Bronchial epithelial cell (primary cell): Measurements from ENCODE around the gene WDR81. TPM values are rescaled to one million over a fixed set of nuclear protein-coding genes. Genes with fewer than 3 reads are reported as not detected.

ENCODE experiments used
- DNase-seq: peaks from one replicate; pipeline ENCODE4 v3.0.0-alpha.2; 2010; ENCODE audit warnings: low read depth
- FAIRE-seq: peaks from 2 replicates; lab custom pipeline; 2011; peaks lifted over from hg19 to GRCh38; lab: Jason Lieb, UNC
- H3K27me3 ChIP-seq: 2 replicates; pipeline ENCODE4 v1.5.1; 2011; ENCODE audit warnings: low read length; ENCODE audit not compliant: control insufficient read depth, insufficient read depth
- H3K36me3 ChIP-seq: 2 replicates; pipeline ENCODE4 v1.5.1; 2011; ENCODE audit warnings: low read length; ENCODE audit not compliant: control insufficient read depth, insufficient read depth
- H3K4me3 ChIP-seq: 2 replicates; pipeline ENCODE4 v1.5.1; 2011; ENCODE audit warnings: mild to moderate bottlenecking, low read depth, low read length, control low read depth
- CTCF ChIP-seq: IDR thresholded peaks from 2 replicates; pipeline ENCODE4 v1.5.1; 2011; ENCODE audit warnings: mild to moderate bottlenecking, moderate library complexity, low read length, control low read depth, inconsistent platforms; ENCODE audit not compliant: insufficient read depth, severe bottlenecking
- total RNA-seq: library from RNA; depleted of rRNA; stranded (reverse); fragments of >200 nt; gene quantifications from 2 replicates; pipeline ENCODE4 v1.2.1, GENCODE V29; 2014

The WDR81 gene
- total RNA-seq, 1 donor from 2014 or later = 21.6 TPM

- DNase-seq (no peak), FAIRE-seq (no peak)
- Histone ChIP-seq H3K36me3 (peaks cover 33% of the 10 kb centered on the region), H3K4me3 (no peak overlapping the region), H3K27me3 (no peaks in the 10 kb centered on the region)
- no peak for TF ChIP-seq CTCF
Measured at GRCh38 chr17:1774390-1775176, 50.1 kb downstream of the WDR81 start.

GRCh38 chr17:1776328-1776727 lies 51.8 kb downstream of the WDR81 start:
- no peak for FAIRE-seq
- no peak for TF ChIP-seq CTCF
- no peak for DNase-seq
- no peak overlapping the region for H3K4me3 ChIP-seq
- peaks cover 29% of the 10 kb centered on the region for H3K36me3 ChIP-seq
- no peaks in the 10 kb centered on the region for H3K27me3 ChIP-seq

GRCh38 chr17:1776857-1777256 lies 52.4 kb downstream of the WDR81 start:
- TF ChIP-seq CTCF = no peak
- no peak for FAIRE-seq
- Histone ChIP-seq H3K36me3 (peaks cover 24% of the 10 kb centered on the region), H3K4me3 (no peak overlapping the region), H3K27me3 (no peaks in the 10 kb centered on the region)
- DNase-seq = no peak

GRCh38 chr17:1779571-1780131 lies 55.1 kb downstream of the WDR81 start:
- DNase-seq = peak; percentile 83
- no peak overlapping the region for H3K4me3 ChIP-seq
- peaks cover 22% of the 10 kb centered on the region for H3K36me3 ChIP-seq
- no peak for FAIRE-seq
- TF ChIP-seq CTCF = no peak
- no peaks in the 10 kb centered on the region for H3K27me3 ChIP-seq

- FAIRE-seq = no peak
- no peak for TF ChIP-seq CTCF
- DNase-seq = no peak
- Histone ChIP-seq H3K4me3 (no peak overlapping the region), H3K36me3 (peaks cover 12% of the 10 kb centered on the region), H3K27me3 (no peaks in the 10 kb centered on the region)
Measured at GRCh38 chr17:1782171-1782567, 57.7 kb downstream of the WDR81 start.

- Histone ChIP-seq H3K36me3 (peaks cover 9% of the 10 kb centered on the region), H3K27me3 (no peaks in the 10 kb centered on the region), H3K4me3 (no peak overlapping the region)
- no peak for TF ChIP-seq CTCF
- DNase-seq (peak; percentile 48), FAIRE-seq (no peak)
Measured at GRCh38 chr17:1783271-1783670, 58.8 kb downstream of the WDR81 start.
